Thyroid gland (tissue), 4 donors: ENCODE results near the gene PGLYRP3. TPM values are rescaled to one million over a fixed set of nuclear protein-coding genes. Genes with fewer than 3 reads are reported as not detected.

ENCODE experiments used
- DNase-seq, 2 donors: peaks; one replicate each; pipeline ENCODE4 v3.0.0-alpha.2; 2019
- H3K27ac ChIP-seq, 3 donors: fragments of 200-600 bp; sonication (generic); 1 replicate in 2 of 3; 2 replicates in 1 of 3; pipeline ENCODE4 v1.5.1; 2016 to 2019; ENCODE audit warnings: mild to moderate bottlenecking in 1 of 3, moderate library complexity in 1 of 3
- H3K27me3 ChIP-seq: fragments of 200-600 bp; sonication (generic); one replicate; pipeline ENCODE4 v1.5.1; 2019
- H3K36me3 ChIP-seq, 2 donors: fragments of 200-600 bp; sonication (generic); one replicate each; pipeline ENCODE4 v1.5.1; 2016 to 2019
- H3K4me1 ChIP-seq, 2 donors: fragments of 200-600 bp; sonication (generic); one replicate each; pipeline ENCODE4 v1.5.1; 2017 to 2019
- H3K4me3 ChIP-seq, 3 donors: fragments of 200-600 bp; sonication (generic); replicated peaks in 1 of 3; 1 replicate in 2 of 3; 2 replicates in 1 of 3; pipeline ENCODE4 v1.5.1; 2016; ENCODE audit warnings: mild to moderate bottlenecking in 1 of 3
- H3K9me3 ChIP-seq: fragments of 200-600 bp; sonication (generic); one replicate; pipeline ENCODE4 v1.5.1; 2017
- POLR2A ChIP-seq, 2 donors: fragments of 450-650 bp; IDR thresholded peaks; one replicate each; pipeline ENCODE4 v1.6.1; 2017; ENCODE audit warnings: antibody characterized with exemption in 2 of 2, mild to moderate bottlenecking in 2 of 2, moderate library complexity in 1 of 2
- WGBS, 2 donors: methylation state at CpG; one replicate each; pipeline ENCODE4 v1.1.5; 2017; 5-methylcytosine and 5-hydroxymethylcytosine counted together
- intact Hi-C: fragments of 100-400 bp; cut with DNase I; formaldehyde crosslinking; loops from one replicate; pipeline ENCODE4 v1.15.1; 2023
- total RNA-seq, 4 donors: library from RNA; depleted of rRNA; stranded (reverse); fragments of >200 nt; gene quantifications; one replicate each; pipeline ENCODE4 v1.2.3, GENCODE V29; 2016
- TF ChIP-seq, protein P1 (sequence below), 6 experiments: fragments of 200-600 bp in 3 of 6; fragments of 450-650 bp in 3 of 6; sonication (generic) in 3 of 6; IDR thresholded peaks; one replicate each; pipeline ENCODE4 v1.5.1; 2016 to 2019; ENCODE audit warnings: antibody characterized with exemption in 6 of 6, mild to moderate bottlenecking in 2 of 6, inconsistent platforms in 1 of 6, moderate library complexity in 1 of 6

PGLYRP3 gene
- total RNA-seq, 4 donors from 2014 or later = not detected

DNA sequence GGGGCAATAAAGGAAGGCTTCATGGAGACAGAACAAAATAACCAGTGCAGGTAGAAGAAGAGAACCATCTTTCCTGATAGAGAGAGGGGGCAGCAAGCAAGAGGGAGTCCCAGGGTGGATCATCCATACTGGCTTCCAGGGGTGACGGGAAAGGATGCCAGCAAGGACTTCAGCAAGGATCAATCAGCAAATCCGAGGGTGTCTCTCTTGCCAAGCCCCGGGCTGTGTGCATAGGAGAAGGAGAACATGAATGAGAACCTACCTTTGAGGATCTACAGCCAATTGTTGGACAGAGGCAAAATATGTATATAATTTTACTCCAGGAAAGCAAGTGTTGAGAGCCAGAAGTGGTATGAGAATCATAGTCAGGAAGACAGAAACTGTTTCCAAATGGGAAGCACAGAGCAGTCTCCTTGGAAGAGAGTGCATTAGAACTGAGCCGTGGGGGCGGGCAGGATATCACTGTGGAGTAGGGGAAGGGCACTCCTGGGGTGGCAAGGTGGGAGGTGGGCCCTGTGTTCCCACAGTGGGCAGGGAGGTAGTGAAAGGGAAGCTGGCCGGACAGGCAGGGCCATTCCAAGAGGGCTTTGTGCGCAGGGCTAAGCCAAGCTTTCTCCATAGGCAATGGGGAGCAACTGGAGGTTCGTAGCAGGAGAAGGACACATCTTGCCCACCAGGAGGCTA lies 43.8 kb upstream of the PGLYRP3 start:
- TF ChIP-seq POLR2A (IDR thresholded peaks at IDR 0.05) = no peak
- TF ChIP-seq, protein P1, sequence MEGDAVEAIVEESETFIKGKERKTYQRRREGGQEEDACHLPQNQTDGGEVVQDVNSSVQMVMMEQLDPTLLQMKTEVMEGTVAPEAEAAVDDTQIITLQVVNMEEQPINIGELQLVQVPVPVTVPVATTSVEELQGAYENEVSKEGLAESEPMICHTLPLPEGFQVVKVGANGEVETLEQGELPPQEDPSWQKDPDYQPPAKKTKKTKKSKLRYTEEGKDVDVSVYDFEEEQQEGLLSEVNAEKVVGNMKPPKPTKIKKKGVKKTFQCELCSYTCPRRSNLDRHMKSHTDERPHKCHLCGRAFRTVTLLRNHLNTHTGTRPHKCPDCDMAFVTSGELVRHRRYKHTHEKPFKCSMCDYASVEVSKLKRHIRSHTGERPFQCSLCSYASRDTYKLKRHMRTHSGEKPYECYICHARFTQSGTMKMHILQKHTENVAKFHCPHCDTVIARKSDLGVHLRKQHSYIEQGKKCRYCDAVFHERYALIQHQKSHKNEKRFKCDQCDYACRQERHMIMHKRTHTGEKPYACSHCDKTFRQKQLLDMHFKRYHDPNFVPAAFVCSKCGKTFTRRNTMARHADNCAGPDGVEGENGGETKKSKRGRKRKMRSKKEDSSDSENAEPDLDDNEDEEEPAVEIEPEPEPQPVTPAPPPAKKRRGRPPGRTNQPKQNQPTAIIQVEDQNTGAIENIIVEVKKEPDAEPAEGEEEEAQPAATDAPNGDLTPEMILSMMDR (IDR thresholded peaks at IDR 0.05) = no peak
- no peak for DNase-seq
- Histone ChIP-seq H3K4me3 (no peak overlapping the region), H3K27ac (no peak overlapping the region), H3K9me3 (no peaks in the 10 kb centered on the region), H3K27me3 (no peaks in the 10 kb centered on the region), H3K4me1 (no peaks in the 10 kb centered on the region), H3K36me3 (no peaks in the 10 kb centered on the region)
- WGBS, 2 donors = 83 to 89% methylated on average over 8 of the region's 8 CpGs
- intact Hi-C loops = no loop called here

DNA sequence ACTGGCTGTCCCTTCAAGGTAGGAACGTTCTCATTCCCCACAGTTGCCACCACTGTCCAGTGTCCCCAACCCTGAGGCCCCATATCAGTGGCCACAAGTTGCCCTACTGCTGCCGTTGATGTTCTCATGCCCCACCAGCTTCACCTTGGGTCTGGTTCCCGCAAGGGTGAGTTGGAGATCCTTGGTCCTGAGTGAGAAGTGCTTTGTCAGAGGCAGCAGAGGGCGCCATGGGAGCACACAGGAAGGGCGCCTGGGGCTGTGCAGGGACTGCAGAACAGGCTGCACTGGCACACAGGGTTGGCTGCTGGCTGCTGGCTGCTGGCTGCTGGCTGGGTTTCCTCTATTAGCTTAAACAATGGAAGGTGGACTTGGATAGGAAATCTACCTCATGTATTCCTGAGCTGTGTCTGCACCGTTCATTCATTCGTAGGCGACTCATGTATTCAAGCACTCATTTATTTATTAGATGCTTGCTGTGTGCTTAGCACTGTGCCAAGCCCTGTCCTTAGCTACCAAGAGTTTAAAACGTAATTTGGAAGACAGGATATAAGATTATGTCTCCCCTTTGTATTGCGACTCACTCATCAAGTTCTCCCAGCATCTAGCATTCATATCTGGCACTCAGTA lies 42.8 kb upstream of the PGLYRP3 start:
- intact Hi-C loops = no loop called here
- DNase-seq = peak; percentile 6 to 13
- WGBS, 2 donors = 54 to 58% methylated on average over 9 to 10 of the region's 10 CpGs
- H3K27me3 ChIP-seq = no peaks in the 10 kb centered on the region
- H3K36me3 ChIP-seq = no peaks in the 10 kb centered on the region
- no peak overlapping the region for H3K27ac ChIP-seq
- no peaks in the 10 kb centered on the region for H3K4me1 ChIP-seq
- no peaks in the 10 kb centered on the region for H3K9me3 ChIP-seq
- H3K4me3 ChIP-seq = no peak overlapping the region
- no peak for TF ChIP-seq POLR2A (IDR thresholded peaks at IDR 0.05)
- TF ChIP-seq, protein P1 (IDR thresholded peaks at IDR 0.05) = peak in 1 of 6 experiments; percentile 8

DNA sequence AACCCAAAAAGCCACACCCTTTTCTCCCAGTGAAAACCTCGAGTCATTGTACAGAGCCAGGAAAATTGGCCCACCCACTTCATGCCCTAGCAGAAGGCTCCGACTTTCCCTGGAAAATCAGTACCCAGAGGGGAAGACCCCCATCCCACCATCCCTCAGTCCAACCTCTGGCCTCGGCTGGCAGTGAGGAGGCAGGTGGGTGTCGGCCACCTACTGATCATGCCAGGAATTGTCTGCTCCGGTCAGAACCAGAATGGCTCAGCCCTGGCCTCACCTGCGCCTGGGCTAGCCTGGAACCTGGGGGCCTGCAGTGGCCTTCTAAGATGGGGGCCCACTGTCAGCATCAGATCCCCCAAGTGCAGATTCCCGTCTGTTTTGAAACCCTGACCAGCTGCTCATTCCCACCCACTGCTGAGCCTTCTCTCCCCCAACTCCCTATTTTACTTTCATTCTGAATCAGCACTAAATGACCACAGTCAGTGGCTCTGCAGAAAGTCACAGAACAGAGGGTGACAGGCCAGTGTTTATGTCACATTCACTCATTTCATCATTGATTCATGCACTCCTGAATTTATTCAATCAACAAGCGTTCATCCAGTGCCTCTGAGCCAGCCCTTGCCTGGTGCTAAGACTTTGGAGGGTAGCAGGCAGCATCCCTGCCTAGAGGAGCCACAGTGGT lies 41.9 kb upstream of the PGLYRP3 start:
- WGBS, 2 donors = 73 to 89% methylated on average over 4 to 8 of the region's 8 CpGs
- H3K9me3 ChIP-seq = no peaks in the 10 kb centered on the region
- DNase-seq = no peak

DNA sequence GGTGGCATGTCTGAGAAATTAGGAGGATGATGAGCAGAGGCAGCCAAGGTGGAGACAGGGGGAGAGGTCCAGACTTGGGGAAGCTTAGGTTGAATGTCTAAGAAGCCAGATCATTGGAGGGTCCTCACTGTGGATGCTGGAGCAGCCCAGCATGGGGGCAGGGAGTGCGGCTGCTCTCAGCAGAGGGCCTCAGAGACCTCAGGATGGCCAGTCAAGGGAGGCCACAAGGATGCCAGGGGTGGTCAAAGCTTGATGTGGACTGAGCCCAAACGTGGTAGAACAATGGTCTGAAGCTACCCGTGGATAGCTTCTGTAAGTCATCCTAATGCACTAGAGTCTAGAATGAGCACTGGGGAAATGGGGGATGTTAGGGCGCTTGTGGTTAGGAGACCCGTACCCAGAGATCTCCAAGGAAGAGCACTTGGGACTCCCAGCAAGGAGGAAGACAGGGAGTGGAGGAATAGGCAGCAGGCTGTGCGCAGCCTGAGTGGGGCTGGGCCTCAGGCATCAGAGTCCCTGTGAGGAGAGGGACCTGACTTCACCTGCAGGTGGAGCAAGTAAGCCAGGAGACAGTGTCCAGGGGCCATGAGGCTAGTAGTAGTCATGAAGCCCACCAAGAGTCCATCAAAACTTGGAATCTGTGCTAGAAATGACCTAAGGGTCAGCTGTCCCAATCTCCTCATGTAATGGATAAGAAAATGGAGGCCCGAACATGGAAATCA lies 40.6 kb upstream of the PGLYRP3 start:
- no peak for TF ChIP-seq POLR2A (IDR thresholded peaks at IDR 0.05)
- TF ChIP-seq, protein P1 (IDR thresholded peaks at IDR 0.05) = no peak
- no peaks in the 10 kb centered on the region for H3K27me3 ChIP-seq
- no peak for DNase-seq
- H3K4me1 ChIP-seq = no peaks in the 10 kb centered on the region
- no peak overlapping the region for H3K27ac ChIP-seq
- intact Hi-C loops = loop anchor here (5.0 kb wide), 1 partner anchor 144 kb away; no protein-coding TSS in a partner anchor
- 79 to 82% methylated on average over 6 to 7 of the region's 7 CpGs for WGBS, 2 donors
- H3K9me3 ChIP-seq = no peaks in the 10 kb centered on the region
- H3K36me3 ChIP-seq = no peaks in the 10 kb centered on the region
- H3K4me3 ChIP-seq = no peak overlapping the region

More for the DNA sequence above, 41.9 kb upstream of the PGLYRP3 start:
- Histone ChIP-seq H3K4me1 (no peaks in the 10 kb centered on the region), H3K4me3 (no peak overlapping the region), H3K36me3 (no peaks in the 10 kb centered on the region), H3K27me3 (no peaks in the 10 kb centered on the region), H3K27ac (no peak overlapping the region)
- TF ChIP-seq, protein P1 (IDR thresholded peaks at IDR 0.05) = no peak
- TF ChIP-seq POLR2A (IDR thresholded peaks at IDR 0.05) = no peak
- intact Hi-C loops = loop anchor here (5.0 kb wide), 1 partner anchor 143 kb away; no protein-coding TSS in a partner anchor
